Melanocyte of skin (primary cell): ENCODE data around the gene CAPZA2. TPM values are rescaled to one million over a fixed set of nuclear protein-coding genes. Genes with fewer than 3 reads are reported as not detected.

Experiments
- small RNA-seq, 2 donors: library from RNA; depleted of rRNA; stranded (forward); fragments of <200 nt; gene quantifications; one replicate each; pipeline ENCODE3, GENCODE V24; 2012
- total RNA-seq, 2 donors: library from RNA; depleted of rRNA; stranded (reverse); fragments of >200 nt; gene quantifications; 2 replicates each; pipeline ENCODE4 v1.2.3, GENCODE V29; 2012

CAPZA2 gene
- 100 to 1,000 TPM in 1 of 2 donors, 10 to 100 TPM in 1; 95.7 to 118 TPM for total RNA-seq

DNA sequence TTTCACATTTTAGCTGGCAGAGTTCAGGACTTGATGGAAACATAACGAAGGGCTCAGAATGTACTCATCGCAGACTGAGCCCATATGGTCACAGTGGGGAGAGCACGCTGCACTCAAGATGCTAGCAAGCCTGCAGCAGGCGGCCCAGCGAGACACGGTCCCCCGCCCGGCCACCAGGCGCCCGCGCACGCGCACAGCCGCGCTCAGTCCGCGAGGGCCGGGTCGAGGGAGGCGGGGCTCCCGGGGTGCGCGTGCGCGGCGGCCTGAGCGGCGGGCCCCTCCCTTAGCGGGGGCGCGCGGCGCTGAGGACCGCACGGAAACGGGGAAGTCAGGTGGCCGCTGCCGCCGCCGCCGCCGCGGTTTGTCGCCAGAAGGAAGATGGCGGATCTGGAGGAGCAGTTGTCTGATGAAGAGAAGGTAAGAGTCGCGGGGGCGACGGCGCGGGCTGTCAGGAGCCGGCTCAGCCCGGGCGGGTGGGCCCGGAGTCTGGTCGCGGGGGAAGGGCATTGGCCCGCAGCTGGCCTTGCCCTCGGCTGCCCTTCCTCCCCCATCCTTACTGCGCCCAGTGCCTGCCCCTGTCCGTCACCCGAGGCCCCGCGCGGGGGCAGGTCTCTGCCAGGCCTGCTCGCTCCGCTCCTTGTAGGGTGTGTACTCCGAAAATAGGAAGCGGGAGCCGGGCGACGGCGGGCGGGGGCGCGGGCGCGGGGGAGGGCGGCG, at the start of gene CAPZA2:
Gene CAPZA2, plus strand, starts transcription at position 354 of the 717 bp plus-strand sequence. Its CDS starts 25 bp downstream, at position 379.

DNA sequence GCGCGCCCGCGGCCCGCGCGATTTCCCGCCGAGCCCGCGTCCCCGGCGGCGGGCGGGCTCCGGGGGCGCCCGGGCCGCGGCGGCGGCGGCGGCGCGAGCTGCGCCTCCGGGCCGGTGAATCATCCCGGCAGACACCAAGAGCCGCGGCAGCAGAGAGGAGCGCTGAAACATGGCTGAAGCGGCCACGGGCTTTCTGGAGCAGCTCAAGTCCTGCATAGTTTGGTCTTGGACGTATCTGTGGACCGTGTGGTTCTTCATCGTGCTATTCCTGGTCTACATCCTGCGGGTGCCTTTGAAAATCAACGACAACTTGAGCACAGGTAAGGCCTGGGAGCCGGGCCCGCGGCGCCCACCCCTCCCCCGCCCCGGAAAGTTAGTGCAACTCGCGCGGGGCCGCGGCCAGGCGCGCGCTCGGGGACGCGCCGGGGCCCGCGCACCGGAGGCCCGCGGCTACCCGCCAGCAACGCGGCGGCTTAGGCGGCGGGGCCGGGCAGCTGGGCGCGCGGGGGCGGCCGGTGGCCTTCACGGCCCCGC, 91.1 kb downstream of the CAPZA2 start, which contains the start of gene ST7:
Gene ST7, plus strand, starts transcription at position 130 of the 534 bp plus-strand sequence. Its CDS starts 40 bp downstream, at position 170.

Small RNA genes lying within 50 kb of the gene (small RNA-seq; reads per million reads assigned to genes)
- gene RF00019 = 0 reads per million in 2 donors
- 0 reads per million in 2 donors for gene RF02179
- 0 reads per million in 2 donors for gene RF02180
- gene RF02188 = 0 reads per million in 2 donors
- gene RNA5SP239 = 0 reads per million in 2 donors

Other genes with a start within 250 kb of the CAPZA2 start
- gene MET, start 190.4 kb upstream of the CAPZA2 start, total RNA-seq = 10 to 100 TPM; 25.5 to 34.0 TPM
- 100 to 1,000 TPM in 1 of 2 donors, 10 to 100 TPM in 1; 82.6 to 273 TPM for gene ST7, start 90.9 kb downstream of the CAPZA2 start, total RNA-seq